GM19025 (cell line): Measurements from ENCODE around the gene ADIRF.
"Not testable (repeated sequence)": the region's sequence is repeated elsewhere in the genome, so short reads cannot be mapped to it uniquely, and the experiment has no call there.

Experiments used
- ATAC-seq: cut with Tn5 transposase; IDR thresholded peaks from one replicate; pipeline ENCODE4 v1.9.1; 2021; ENCODE audit warnings: mild to moderate bottlenecking, low read depth, moderate library complexity; ENCODE audit not compliant: unreplicated experiment

The ADIRF gene

DNA sequence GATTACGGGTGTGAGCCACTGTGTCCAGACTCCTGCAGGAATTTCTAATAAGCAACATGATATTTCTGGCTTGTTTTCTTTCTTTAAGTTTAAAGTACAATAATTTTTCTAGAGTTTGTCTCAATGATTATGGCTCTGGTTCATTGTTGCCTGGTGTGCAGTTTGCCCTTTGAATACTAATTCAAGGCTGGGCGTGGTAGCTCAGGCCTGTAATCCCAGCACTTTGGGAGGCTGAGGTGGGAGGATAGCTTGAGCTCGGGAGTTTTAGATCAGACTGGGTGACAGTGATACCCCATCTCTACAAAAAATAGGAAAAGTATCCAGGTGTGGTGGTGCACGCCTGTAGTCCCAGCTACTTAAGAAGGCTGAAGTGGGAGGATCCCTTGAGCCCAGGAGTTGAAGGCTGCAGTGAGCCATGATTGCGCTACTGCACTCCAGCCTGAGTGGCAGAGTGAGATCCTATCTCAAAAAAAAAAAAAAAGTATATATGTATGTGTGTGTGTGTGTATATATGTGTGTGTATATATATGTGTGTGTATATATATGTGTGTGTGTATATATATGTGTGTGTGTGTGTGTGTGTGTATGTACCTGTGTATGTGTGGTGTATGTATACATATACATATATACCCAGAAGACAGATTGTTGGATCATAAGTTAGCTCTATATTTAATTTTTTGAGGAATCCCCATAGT, 8.2 kb downstream of the ADIRF start:
- ATAC-seq: no peak

DNA sequence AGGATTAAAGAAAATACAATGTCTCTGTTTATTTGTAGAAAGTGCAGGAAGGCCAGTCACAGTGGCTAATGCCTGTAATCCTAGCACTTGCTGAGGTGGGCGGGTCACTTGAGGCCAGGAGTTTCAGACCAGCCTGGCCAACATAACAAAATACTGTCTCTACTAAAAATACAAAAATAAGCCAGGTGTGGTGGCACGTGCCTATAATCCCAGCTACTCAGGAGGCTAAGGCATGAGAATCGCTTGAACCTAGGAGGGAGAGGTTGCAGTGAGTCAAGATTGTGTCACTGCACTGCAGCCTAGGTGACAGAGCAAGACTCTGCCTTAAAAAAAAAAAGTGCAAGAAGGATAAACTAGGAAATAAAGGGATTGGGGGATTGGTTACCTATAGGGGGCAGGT, 10.2 kb downstream of the ADIRF start:
- not testable (repeated sequence) for ATAC-seq

DNA sequence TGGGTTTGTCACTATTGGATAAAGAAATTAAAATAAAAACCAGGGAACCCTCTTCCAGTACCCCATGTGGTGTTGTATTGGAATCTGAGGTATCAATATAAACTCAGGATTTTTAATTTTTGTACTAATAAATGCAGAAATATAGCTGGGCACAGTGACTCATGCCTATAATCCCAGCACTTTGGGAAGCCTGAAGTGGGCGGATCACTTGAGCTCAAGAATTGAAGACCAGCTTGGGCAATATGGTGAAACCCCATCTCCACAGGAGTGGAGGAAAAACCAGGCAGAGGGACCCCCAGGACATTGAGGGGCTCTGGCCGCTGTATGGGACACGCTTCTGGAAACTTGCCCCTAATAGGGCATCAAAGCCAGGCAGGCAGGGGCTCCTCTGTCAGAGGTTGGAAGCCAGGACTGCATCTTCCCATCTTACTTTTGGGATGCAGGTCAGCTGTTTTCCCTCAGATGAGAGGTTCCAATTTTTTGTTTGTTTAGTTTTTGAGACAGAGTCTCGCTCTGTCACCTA, 11.1 kb downstream of the ADIRF start:
- no peak for ATAC-seq

DNA sequence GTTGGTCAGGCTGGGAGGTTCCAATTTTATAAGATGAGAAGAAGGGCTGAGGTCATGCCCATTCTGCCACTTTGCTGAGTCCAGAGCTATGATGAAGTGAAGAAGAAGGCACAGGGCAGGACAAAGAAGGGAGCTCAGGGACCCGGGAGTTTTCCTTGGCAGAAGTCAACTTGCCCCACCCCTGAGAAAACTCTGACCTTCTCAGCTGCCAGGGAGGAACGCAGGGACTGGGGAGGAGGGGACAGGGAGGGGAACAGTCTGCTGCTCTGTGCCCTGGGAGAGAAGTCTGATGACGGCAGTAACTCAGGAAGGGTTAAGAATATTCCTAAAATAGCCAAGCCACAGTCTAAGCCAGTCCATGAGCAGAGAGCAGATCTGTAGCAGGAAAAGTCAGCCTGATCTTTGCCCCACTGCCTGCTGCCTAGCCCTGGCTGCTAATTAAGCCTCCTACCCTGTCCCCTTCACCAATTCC, 11.7 kb downstream of the ADIRF start:
- no peak for ATAC-seq

DNA sequence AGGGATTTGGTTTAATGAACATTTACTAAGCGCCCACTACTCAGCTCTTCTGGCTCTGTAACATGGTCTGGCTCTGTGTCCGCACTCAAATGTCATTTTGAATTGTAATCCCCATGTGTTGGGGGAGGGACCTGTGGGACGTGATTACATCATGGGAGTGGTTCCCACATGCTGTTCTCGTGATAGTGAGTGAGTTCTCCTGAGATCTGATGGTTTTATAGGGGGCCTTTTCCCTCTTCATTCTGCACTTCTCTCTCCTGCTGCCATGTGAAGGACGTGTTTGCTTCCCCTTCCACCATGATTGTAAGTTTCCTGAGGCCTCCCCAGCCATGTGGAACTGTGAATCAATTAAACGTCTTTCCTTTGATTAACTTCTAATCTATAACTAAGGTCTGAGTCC, 12.7 kb downstream of the ADIRF start:
- not testable (repeated sequence) for ATAC-seq

DNA sequence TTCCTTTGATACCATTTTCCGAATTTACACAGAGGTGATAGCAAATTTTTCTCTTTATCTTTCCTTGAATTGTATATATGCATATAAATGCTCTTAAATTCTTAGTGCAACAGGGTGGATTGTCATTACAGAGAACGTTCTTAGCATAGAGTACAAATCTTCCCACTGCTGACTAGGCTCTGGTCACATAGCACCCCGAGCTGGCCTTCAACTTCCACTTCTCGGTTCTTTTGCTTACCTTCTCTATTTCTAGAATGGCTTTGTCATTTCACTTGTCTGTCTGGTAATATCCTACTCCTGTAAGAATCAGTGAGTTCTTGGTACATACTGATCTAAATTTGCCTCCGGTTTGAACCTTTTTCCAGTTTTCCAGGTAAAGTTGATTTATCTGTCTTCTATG, 13.4 kb downstream of the ADIRF start:
- no peak for ATAC-seq

DNA sequence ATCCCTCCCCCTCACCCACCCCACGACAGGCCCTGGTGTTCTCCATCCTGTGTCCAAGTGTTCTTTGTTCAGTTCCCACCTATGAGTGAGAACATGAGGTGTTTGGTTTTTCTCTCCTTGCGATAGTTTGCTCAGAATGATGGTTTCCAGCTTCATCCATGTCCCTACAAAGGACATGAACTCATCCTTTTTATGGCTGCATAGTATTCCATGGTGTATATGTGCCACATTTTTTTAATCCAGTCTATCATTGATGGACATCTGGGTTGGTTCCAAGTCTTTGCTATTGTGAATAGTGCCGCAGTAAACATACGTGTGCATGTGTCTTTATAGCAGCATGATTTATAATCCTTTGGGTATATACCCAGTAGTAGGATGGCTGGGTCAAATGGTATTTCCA, 16.2 kb downstream of the ADIRF start:
- not testable (repeated sequence) for ATAC-seq

DNA sequence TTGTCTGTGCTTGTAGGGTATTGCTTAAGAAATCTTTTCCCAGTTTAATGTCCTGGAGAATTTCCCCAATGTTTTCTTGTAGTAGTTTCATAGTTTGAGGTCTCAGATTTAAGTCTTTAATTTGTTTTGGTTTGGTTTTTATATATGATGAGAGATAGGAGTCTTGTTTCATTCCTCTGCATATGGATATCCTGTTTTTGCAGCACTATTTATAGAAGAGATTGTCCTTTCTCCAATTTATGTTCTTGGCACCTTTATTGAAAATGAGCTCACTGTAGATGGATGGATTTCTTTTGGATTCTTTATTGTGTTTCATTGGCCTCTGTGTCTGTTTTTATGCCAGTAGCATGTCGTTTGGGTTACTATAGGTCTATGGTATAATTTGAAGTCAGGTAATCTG, 20.2 kb downstream of the ADIRF start:
- no peak for ATAC-seq

DNA sequence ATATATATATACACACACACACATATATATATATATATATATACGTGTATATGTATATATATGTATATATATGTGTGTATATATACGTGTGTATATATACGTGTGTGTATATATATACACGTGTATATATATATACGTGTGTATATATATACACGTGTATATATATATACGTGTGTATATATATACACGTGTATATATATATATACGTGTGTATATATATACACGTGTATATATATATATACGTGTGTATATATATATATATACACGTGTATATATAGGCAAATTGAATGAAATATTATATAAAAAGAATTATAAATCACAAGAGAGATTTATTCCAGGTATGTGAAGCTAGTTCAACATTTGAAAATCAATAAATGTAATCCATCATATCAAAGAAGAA, 23.1 kb downstream of the ADIRF start:
- ATAC-seq: not testable (repeated sequence)

DNA sequence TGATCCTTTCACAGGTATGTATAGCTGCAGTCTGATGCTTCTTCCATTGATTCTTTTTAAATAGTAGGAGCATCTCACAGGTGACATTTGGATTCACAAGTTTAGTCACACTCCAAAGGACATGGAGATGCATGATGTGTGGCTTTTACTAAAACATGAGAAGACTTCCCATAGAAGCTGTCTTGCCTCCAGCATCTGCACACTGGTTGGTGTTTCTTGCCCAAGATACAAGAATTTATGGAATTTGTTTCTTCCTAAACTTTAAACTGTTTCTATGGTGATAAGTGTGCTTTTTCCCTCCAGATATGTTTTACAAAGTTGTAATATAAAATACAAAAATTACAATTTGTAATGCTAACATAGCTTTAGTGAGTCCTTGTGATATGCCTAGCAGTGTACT, 24.2 kb downstream of the ADIRF start:
- no peak for ATAC-seq

DNA sequence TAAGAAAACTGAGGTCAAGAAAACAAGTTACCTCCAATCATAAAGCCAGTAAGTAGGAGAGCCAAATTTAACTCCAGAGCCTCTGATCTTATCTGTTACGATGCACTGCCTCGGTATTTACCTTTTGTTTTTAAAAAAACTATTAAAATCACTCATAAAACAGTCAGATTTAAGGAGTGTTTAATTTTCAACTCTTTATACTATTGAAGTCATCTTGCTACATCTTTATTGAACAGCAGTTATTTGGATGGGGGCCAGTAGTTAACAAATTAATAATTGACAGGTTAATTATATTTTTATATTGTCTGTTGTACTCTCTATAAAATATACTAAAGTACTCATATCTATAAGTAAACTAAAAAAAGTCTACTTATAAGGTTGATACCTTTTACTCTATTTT, 24.6 kb downstream of the ADIRF start:
- no peak for ATAC-seq

DNA sequence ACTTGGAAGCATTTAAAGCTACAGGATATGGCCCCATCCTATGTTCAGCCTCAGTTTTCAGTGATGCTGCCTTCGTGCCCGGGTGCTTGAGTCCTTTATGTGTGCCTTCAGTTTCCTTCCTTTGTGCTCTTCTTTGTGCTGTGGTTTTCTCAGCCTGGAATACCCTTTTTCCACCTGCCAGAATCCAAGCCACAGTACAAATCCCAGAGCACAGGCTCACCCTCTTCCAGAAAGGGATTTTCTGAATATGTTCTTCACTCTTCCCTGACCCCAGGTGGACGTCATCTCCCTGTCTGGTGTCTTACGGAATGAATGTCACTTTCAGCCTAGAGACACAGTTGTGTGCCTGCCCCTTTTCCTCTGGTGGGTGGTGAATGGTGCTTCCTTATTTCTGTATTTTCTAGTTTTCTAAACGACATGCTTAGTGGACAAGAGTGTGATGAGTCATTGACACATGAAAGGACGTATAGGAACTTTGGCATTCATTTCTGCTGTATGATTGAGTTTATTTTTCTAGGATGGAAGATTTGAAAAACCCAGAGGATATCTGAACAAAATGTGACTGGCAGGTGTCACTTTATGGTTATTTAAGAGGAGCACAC, 31.6 kb downstream of the ADIRF start:
- ATAC-seq: not testable (repeated sequence)

DNA sequence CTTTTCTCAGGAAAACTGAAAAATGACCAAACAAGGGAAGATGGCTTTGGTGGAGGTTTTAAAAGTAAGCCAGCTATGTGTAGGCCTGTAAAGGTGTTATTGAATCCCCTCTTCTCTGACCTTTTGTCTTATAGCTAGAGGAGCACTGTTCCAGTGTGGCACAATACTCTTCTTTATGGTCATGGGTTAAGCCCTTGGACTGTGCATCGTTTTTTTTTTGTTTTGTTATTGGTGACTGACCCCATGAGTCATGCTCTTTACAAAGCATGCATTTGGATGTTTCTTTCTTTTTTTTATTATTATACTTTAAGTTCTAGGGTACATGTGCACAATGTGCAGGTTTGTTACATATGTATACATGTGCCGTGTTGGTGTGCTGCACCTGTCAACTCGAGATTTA, 32.2 kb downstream of the ADIRF start:
- ATAC-seq: no peak

DNA sequence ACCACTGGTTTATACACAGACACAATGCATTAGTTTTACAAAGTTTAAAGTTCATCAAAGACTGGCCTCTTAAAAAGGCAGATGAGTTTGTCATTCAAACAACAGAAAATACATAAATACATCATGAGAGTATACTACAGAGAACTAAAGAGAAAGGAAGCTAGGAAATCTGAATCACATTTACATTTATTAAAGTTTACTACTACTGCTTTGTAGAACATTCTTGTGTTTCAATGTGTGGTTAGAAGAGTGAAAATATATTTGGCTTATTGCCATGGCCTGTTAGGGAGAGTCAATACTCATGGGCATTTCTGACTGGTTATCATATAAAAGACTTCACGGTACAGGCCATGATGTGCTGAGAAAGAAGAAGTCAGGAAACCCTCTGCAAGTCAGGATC, 38.8 kb downstream of the ADIRF start:
- not testable (repeated sequence) for ATAC-seq

DNA sequence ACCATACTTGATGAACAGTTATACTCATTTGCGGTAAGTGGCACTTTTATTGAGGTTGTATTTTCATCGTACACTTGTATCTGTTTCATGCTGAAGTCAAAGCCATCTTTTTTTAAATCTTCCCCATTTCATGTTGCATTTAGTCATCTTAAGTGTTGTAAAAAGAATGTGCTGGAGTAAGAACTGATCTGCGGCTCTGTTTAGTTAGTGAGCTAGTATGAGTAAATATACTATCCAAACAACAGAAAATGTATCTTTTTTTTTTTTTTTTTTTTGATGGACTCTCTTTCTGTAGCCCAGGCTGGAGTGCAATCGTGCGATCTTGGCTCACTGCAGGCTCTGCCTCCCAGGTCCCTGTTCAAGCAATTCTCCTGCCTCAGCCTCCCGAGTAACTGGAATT, 39.4 kb downstream of the ADIRF start:
- not testable (repeated sequence) for ATAC-seq

DNA sequence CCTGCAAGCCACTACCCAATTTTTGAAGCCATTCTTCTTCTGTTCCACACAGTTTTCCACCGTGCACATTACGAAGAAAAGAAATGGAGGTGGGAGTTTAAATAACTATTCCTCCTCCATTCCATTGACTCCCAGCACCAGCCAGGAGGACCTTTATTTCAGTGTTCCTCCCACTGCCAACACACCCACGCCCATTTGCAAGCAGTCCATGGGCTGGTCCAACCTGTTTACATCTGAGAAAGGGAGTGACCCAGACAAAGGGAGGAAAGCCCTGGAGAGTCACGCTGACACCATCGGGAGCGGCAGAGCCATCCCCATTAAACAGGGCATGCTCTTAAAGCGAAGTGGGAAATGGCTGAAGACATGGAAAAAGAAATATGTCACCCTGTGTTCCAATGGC, 40.0 kb downstream of the ADIRF start:
- not testable (repeated sequence) for ATAC-seq

DNA sequence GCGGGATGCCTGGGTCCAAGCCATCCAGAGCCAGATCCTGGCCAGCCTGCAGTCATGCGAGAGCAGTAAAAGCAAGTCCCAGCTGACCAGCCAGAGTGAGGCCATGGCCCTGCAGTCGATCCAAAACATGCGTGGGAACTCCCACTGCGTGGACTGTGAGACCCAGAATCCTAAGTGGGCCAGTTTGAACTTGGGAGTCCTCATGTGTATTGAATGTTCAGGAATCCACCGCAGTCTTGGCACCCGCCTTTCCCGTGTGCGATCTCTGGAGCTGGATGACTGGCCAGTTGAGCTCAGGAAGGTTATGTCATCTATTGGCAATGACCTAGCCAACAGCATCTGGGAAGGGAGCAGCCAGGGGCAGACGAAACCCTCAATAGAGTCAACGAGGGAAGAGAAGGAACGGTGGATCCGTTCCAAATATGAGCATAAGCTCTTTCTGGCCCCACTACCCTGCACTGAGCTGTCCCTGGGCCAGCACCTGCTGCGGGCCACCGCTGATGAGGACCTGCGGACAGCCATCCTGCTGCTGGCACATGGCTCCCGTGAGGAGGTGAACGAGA, 40.9 kb downstream of the ADIRF start:
- ATAC-seq: not testable (repeated sequence)

DNA sequence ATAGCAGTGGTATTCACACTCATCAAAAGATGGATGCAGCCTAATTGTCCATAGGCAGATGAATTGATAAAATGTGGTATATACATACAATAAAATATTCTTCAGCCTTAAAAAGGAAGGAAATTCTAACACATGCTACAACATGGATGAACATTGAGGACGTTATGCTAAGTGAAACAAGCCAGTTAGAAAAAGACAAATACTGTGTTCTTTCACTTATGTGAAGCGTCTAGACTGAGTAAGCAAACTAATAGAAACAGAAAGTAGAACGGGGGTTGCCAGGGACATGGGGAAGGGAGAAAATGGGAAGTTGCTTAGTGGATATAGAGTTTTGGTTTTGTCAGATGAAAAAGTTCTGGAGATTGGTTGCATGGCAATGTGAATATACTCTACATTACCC, 45.2 kb downstream of the ADIRF start:
- not testable (repeated sequence) for ATAC-seq

DNA sequence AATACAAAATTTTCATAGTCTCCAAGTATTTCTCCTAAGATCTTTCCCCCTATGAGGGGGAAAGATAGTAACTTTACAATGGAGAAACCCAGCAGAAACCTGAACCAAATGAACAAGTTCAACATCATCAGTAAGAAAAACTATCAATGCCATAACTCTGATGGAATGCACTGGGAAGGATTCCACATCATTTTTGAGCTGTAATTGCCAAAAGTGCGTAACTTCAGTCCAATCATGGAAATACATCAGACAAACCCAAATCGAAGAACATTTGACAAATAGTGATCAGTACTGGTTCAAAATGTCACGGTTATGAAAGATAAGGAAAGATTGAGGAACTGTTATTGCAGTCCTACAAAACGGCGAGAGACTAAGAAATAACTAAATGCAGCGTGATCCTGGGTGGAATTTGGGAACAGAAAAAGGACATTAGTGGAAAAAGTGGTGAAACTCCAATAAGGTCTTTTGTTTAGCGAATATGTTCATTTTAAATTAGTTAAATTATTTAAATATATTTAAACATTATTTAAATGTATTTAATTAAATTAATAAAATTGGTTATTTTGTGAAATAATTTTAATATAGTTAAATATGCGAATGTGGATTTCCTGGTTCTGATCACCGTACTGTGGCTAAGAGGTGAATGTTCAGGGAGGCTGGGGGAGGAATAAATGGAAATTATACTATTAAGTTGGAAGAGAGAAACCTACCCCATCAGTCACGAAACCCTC, 46.9 kb downstream of the ADIRF start:
- ATAC-seq: not testable (repeated sequence)

DNA sequence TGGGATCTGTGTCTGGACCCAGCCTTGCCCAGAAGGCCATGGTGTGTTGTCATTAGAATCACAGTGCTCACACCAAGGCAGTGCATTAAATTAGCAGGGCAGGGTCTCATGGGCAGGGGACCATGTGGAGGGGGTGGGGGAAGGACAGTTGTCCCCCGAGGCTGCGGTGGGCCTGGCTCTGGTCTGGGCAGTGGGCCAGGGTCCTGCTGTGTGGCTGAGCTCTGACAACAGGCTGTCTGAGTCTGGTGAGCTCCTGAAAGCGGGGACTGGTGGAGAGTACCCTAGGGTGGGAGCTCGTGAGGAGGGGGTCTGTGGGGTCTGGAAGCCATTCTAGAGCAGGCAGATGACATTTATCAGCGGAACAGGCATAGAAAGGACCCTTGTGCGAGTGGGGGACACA, 49.8 kb downstream of the ADIRF start:
- not testable (repeated sequence) for ATAC-seq

DNA sequence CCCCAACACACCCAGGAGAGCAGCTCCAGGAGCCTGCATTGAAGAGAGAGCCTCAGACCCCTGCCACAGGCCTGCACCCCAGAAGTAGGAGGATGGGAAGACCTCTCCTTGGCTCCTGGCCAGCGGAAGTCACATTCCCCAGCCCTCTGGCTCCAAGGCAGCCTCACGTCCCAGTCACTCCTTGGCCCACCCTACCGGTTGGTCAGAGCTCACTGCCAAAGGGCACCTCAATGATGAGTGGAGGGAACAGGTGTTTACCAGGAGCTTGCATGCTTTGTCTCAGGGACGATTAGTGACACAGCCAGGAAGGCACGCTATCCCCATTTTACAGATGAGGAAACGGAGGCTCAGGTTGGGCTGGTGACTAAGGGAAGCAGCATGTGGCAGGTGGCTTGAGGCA, 50.8 kb downstream of the ADIRF start:
- not testable (repeated sequence) for ATAC-seq
